ENCODE results near the gene RMC1.

- TF ChIP-seq CTCF (IDR thresholded peaks at IDR 0.05) (no peak), POLR2A (IDR thresholded peaks at IDR 0.05) (no peak)
Observed at GRCh38 chr18:23470620-23471387, 32.5 kb upstream of the RMC1 start.
